IPS DF 4.7 (cell line): ENCODE measurements around the gene ISM1.
A peak's percentile ranks its signal among the peaks of the same experiment; 100 is the strongest.

Source experiments
- DNase-seq: peaks from one replicate; pipeline ENCODE4 v3.0.0-alpha.2; 2013; ENCODE audit warnings: low spot score; ENCODE audit errors: extremely low read depth

The ISM1 gene

DNA sequence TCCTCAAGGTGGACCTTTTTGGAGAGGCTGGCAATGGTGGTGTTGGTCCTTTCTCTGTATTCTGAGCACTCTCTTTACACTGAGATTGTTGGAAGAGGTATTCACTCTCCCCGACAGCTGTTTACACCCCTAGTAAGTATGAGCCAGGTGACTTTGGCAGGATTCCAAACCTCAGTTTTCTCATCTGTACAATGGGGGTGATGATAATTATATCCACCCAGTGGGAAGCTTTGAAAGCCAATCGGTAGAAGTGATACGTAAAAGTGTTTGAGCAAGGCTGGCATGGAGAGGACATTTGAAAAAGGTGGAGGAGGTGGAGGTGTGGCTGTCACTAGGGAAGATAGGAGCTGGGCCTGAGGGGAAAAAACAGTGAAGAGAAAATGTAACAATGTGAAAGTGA is 35.5 kb downstream of the ISM1 start:
- no peak for DNase-seq

- no peak for DNase-seq
These were observed 38.8 kb downstream of the ISM1 start for GRCh38 chr20:13259921-13260320.

DNA sequence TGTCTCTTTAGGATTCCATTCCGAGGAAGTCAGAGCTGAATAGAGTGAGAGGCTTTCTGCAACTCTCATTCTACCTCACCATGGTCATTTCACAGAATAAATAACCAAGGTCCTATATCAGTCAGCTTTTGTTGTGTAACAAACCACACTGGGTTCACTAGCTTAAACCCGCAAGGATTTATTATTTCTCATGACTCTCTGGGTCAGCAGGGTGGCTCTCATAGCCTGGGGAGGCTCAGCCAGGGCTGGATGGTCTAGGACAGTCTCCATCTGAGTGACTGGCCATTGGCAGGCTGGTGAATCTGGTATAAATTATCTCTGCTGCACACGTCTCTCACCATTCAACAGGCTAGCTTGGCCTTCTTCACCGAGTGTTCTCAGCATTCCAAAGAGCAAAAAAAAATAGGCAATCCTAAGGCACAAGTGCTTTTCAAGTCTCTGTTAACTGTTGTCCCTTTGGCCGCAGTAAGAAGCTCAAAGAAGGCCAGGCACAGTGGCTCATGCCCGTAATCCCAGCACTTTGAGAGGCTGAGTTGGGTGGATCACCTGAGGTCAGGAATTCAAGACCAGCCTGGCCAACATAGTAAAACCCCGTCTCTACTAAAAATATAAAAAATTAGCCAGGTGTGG is 39.7 kb downstream of the ISM1 start:
- DNase-seq, result no peak

DNA sequence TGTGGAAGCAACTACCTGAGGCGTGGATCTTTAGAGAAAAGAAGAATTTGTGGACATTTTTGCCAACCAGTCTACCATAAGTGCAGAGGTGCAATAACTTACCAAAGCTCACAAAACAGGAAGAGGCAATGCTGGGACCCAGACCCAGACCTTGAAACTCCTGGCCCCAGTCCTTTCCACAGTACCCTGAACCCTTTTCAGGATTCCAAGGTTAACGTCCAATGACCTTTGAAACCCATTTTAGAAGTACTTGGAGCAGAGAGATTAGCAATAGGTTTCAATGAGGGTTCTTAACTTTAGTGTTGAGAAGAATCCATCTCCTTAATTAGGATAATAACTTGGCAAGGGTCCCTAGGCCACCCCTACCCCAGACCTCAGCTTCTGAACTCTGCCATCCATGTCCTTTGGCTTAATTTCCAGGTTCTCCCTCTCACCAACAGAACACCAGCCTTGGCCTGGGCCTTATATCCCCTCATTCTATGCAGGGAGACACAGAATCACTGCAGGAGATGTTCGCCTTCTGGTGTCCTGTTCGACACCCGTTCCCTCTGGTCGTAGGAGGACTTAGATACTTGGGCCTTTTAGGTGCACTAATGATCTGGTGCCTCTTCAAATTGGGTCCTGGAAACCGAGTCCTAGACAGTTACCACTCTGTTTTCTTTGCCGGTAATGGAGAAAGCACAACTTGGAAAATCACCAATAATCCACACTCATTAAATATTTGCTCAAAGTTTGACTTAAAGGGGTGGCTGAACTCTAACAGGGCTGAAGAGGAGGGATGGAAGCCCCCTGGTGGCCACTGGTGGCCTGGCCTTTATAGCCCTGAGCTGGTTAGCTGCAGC is 40.6 kb downstream of the ISM1 start:
- DNase-seq, result peak; percentile 49

DNA sequence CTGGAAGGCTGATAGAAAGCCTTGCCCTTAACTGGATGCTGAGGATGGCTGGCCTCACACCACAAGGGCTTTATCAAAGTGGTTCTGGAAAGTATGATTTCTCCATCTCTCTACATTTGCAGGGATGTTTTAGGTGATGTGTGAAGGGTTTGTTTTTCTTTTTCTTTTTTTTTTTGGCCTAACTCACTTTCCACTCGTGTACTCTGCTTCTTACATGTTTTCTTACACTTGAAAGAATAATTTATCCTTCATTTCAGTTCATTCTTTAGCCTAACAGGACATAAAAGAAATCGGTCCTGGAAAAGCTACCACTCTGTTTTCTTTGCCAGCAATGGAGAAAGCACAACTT is 41.2 kb downstream of the ISM1 start:
- no peak for DNase-seq

DNA sequence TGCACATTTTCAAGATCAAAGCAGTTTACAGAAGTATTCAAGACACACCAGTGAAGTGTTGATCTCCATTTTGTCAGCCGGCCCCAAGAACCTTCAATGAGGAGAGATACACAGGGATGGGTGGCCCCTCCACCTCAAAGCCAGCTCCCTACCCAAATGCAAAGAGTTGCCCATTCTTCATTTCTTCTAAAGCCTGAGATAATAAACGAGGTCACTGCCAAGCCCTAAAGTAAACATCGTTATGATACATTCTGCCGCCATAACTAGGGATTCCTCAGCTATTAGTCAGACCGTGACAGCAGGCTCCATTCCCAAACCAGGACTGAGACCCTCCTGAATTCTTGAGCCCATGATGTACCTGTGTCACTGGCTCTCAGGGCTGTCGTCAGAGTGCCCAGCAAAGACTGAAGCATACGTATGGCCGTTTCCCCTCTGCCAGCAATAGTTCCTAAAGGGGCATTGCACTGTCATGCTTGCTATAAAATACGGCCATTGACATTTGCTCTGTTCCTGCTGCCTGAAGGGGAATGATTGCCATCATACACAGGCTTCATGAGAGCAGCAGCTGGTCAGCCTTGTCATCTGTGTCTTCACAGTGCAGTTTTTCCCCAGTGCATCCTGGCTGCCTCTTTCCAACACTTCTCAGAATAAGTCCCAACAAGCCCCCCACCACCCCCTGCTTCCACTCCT is 41.7 kb downstream of the ISM1 start:
- DNase-seq, result no peak

GRCh38 chr20:13263451-13263850 is 42.4 kb downstream of the ISM1 start:
- no peak for DNase-seq

DNA sequence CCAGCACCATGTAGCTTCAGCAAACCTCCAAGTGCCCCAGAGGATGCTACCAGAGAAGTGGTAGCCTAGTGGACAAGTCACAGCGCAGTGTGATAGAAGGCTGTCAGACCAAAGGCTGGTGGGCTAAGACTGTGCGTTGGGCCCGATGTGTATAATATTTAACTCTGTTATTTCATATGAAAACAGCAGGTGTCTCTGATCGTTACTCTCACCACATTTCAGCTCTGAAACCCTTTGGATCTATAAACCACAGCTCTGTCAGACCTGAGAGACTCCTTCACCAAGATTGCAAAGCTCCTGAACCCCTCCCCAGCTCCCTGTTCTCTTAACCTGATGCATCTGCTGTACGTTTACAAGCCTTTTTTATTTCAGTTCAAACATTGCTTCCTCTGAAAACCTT is 43.8 kb downstream of the ISM1 start:
- DNase-seq, result no peak

- DNase-seq, result no peak
These were observed 44.9 kb downstream of the ISM1 start for GRCh38 chr20:13265941-13266340.

DNA sequence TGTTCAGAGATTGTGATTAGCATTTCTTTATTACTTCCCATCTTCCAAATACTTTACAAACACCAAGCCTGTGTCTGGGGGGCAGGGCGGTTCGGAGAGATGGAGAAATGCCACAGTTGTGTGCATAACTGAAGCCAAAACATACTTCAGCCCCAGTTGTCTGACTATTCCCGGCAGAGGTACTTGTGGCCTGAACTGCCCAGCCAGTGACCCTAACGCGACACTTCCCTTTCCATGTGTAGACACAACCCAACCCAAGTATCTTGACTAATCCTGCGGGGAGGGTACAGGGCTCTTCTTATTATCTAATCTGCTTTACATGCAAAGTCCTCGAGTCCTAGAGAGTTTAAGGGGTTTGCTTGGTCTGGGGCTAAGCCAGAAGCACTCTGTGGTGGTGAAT is 46.2 kb downstream of the ISM1 start:
- DNase-seq, result no peak

- no peak for DNase-seq
These were observed 47.9 kb downstream of the ISM1 start for GRCh38 chr20:13268953-13269352.

DNA sequence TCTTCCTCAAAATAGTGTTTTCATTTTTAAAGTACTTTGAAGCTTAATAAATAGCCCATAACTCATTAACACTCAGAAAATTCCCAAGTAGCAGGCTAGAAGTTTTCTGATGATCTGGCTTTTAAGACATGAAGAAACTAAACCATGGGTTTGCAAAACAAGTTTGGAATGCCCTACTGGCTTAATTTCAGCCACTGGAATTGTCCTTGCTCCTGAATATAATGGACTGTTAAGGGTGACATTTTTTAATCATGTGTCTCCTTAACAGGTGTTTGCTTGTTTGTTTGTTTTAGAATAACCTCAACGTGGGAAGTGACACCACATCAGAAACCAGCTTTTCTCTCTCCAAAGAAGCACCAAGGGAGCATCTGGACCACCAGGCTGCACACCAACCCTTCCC is 49.1 kb downstream of the ISM1 start:
- DNase-seq, result no peak

GRCh38 chr20:13271098-13271497 is 50.0 kb downstream of the ISM1 start:
- no peak for DNase-seq

DNA sequence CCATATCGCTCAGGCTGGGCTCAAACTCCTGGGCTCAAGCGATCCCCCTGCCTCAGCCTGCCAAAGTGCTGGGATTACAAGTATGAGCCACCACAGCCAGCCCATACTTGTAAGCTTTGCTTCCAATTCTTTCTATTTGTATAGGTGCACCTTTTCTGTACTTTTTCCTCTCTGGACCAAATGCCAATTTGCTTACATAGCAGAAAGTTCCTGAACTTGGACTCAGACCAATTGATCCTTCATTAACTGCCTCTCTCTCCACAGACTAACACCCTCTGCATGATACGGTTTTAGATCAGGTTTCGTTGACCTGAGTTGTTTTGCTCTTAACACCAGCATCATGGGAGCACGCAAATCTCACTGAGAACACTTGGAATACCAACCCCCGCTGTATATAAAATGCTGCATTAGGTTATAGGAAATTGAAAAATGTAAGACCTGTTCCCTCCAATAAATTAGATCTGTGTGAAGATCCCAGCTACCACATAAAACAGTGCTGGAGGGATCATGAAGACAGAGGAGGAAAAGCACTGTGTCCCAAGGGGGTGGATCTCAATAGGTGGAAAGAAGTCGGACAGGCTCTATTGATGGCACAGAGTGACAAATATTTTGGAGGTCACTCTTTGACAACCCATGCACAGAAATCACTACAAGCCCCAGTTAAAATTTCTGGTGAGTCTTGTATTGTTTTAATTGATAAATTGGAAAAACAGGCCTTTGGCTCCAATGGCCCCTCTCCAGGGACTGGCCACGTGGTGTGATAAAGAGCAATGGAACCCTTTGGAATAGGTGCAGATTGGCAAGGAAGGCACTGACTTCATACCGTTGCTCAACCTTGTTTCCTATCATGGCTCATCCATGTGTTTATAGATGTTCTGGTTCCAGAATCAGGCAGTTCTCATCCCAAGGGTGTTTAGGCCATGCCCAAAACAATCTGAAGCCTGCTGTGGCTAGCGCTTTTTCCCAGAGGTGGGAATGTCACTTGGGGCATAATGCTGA is 51.2 kb downstream of the ISM1 start:
- no peak for DNase-seq

- no peak for DNase-seq
These were observed 53.3 kb downstream of the ISM1 start for GRCh38 chr20:13274275-13274861.

- DNase-seq, result no peak
These were observed 56.0 kb downstream of the ISM1 start for GRCh38 chr20:13276945-13277541.

DNA sequence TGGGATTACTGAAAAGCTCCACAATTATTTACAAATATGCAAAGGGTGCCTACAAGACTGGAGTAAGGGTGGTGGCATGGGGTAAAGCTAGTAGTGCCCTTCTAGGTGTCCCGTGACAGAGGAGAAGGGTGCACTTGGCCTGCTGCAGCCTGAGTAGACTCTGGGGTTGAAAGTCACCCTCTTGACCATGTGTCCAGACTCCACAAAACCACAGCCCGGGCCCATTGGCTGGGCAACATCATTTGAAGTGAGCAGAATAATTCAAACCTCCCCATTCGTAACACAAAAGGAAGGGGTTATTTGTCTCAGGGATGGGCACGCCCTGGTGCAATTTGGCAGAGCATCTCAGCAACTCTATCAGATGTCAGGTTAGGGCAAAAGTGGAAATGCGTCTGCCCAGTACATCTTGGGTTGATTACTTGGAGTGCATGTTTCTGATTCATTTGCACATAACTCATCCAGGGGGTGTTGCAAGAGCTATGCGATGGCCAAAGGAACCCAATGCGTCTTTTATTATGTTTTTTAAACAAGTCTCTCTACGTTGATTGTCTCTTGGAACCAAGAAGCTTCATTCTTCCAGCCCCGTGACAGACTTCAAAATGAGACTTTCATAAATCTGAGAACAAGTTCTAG is 56.7 kb downstream of the ISM1 start:
- no peak for DNase-seq

- DNase-seq, result no peak
These were observed 57.9 kb downstream of the ISM1 start for GRCh38 chr20:13278812-13279570.

GRCh38 chr20:13280609-13281324 is 59.7 kb downstream of the ISM1 start:
- DNase-seq, result no peak
